Rectal smooth muscle tissue (tissue), 1 donor: ENCODE data around the gene GRID2IP.
A peak's percentile ranks its signal among the peaks of the same experiment; 100 is the strongest.
"Not testable (repeated sequence)": the region's sequence is repeated elsewhere in the genome, so short reads cannot be mapped to it uniquely, and the experiment has no call there.

Experiments used
- H3K27ac ChIP-seq: one replicate; pipeline ENCODE4 v1.7.0; 2013; ENCODE audit warnings: low read depth, low read length, inconsistent platforms
- H3K27me3 ChIP-seq: one replicate; pipeline ENCODE4 v1.7.0; 2013; ENCODE audit warnings: low read length; ENCODE audit not compliant: control insufficient read depth, insufficient read depth
- H3K36me3 ChIP-seq: one replicate; pipeline ENCODE4 v1.7.0; 2013; ENCODE audit warnings: low read length; ENCODE audit not compliant: control insufficient read depth, insufficient read depth
- H3K4me1 ChIP-seq: one replicate; pipeline ENCODE4 v1.7.0; 2013; ENCODE audit warnings: low read length; ENCODE audit not compliant: control insufficient read depth, insufficient read depth
- H3K4me3 ChIP-seq: one replicate; pipeline ENCODE4 v1.7.0; 2013; ENCODE audit warnings: low read length
- H3K9ac ChIP-seq: one replicate; pipeline ENCODE4 v1.7.0; 2013; ENCODE audit warnings: low read length

Gene GRID2IP

DNA sequence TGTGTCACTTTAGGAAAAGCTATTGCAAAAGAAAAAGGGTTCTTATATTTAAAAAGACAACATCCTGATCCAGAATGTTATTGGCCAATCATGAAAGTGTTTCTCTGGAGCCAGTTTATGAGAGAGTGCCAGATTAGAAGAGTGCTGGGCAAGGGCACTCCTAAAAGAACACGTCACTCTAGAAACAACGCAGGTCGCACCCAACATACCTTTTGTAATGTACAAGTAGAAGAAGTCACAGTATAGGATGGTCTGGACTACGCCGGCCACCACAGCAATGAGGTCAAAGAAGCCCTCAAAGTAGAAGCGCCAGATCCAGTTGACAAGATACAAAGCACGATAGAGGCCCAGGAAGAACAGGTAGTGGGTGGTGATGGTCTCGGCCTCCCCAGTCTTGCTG lies 85.4 kb downstream of the GRID2IP start:
- Histone ChIP-seq H3K36me3 (peaks cover 31% of the 10 kb centered on the region), H3K9ac (no peak overlapping the region), H3K27ac (no peak overlapping the region), H3K4me3 (no peak overlapping the region), H3K27me3 (no peaks in the 10 kb centered on the region), H3K4me1 (no peaks in the 10 kb centered on the region)

DNA sequence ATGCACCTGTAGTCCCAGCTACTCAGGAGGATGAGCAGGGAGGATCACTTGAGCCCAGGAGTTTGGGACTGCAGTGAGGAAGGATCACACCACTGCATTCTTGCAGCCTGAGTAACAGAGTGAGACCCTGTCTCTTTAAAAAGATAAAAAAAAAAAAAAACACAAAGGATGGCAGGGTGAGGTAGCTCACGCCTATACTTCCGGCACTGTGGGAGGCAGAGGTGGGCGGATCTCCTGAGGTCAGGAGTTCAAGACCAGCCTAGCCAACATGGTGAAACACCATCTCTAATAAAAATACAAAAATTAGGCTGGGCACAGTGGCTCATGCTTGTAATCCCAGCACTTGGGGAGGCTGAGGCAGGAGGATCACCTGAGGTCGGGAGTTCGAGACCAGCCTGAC lies 87.7 kb downstream of the GRID2IP start:
- not testable (repeated sequence) for H3K9ac ChIP-seq, H3K4me1 ChIP-seq, H3K27me3 ChIP-seq, H3K27ac ChIP-seq, H3K4me3 ChIP-seq
- H3K36me3 ChIP-seq, result peaks cover 27% of the 10 kb centered on the region

DNA sequence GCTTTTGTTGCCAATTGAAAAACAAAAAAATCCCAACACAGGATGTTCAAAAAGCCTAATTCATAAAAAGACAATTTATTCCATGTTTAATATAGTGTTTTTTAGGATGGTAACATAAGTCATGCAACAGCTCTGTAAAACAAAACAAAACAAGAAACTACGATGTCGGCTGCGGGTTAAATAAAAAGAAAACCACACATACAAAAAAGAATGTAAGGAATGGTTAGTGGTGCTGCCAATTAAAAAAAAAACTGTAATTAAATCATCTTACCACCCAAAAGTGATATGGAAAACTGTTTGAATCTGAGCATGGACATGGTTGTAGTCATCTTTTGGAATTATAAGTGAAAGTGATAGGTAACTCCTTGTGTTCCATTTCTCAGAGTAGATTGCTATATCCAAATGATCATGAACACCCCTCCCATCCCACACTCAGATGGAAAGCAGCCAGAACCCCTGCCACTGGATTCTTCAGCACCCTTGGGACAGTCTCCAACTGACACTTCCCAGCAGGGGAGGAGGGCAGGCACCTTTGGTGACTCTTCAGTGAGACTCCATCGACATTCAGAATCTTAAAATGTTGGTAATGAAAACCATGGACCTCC lies 89.2 kb downstream of the GRID2IP start:
- Histone ChIP-seq H3K9ac (no peak overlapping the region), H3K27ac (no peak overlapping the region), H3K4me1 (no peaks in the 10 kb centered on the region), H3K4me3 (no peak overlapping the region), H3K27me3 (no peaks in the 10 kb centered on the region), H3K36me3 (peaks cover 23% of the 10 kb centered on the region)

DNA sequence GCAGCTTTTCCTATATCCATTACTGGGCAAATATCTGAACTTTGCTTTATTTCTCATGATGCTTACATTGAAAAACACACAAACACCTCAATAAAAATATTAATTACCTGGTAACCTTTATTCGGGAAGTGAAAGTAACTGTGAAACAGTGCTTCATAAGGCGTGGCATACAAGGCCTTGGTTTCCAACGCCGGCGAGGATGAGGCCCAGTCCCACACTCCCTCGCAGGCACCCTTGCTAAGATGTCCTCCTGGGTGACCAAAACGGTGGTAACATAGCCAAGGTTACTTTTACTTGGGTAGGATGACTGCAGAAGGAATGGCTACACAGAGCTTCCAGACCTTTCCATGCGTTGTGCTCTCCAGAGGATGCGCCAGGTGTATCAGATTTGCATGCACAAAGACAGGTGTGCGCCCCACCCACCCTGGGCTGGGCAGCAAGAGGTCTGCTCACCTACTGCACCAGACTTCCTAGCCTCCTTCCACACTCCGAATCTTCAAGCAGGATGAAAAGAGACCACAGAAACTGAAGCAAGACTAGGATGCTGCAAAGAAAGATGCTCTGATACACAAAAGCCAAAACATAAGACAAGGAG lies 90.2 kb downstream of the GRID2IP start:
- Histone ChIP-seq H3K9ac (no peak overlapping the region), H3K4me3 (no peak overlapping the region), H3K27ac (no peak overlapping the region), H3K4me1 (no peaks in the 10 kb centered on the region), H3K27me3 (no peaks in the 10 kb centered on the region), H3K36me3 (peaks cover 14% of the 10 kb centered on the region)

DNA sequence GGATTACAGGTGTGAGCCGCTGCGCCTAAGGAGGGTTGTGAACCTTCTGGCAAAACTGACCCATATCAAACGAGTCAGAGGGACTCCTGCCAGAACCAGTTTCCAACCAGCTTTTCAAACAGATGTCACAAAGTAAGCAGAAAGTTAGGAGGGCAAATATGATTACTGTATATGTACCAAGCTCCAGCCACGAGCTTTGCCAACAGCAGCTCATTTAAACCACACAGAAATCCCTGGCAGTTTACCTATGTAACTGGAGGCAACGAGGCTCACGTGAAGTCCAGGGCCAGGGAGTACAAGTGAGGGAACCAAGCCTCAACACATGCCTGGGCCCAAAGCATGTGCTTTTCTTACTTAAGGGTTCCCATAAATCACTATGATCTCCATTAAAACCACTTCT lies 91.0 kb downstream of the GRID2IP start:
- peaks cover 7% of the 10 kb centered on the region for H3K36me3 ChIP-seq
- no peak overlapping the region for H3K9ac ChIP-seq
- no peaks in the 10 kb centered on the region for H3K4me1 ChIP-seq
- no peak overlapping the region for H3K27ac ChIP-seq
- H3K27me3 ChIP-seq, result no peaks in the 10 kb centered on the region
- H3K4me3 ChIP-seq, result no peak overlapping the region

DNA sequence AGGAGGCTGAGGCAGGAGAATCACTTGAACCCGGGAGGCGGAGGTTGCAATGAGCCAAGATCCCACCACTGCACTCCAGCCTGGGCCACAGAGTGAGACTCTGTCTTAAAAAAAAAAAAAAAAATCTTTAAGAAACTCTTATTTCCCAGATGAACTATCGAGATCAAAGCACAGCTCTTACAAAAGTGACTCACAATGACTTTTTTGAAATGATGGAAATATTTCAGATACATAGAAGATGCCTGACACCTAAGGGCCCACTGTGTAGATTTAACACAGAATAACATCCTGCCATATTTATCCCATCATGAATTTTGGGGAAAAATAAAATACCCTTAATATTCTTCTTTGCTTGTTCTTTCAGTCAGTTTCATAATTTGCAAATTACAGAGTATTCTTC lies 92.6 kb downstream of the GRID2IP start:
- H3K4me3 ChIP-seq, H3K4me1 ChIP-seq, H3K36me3 ChIP-seq, H3K9ac ChIP-seq, H3K27ac ChIP-seq, H3K27me3 ChIP-seq: not testable (repeated sequence)

DNA sequence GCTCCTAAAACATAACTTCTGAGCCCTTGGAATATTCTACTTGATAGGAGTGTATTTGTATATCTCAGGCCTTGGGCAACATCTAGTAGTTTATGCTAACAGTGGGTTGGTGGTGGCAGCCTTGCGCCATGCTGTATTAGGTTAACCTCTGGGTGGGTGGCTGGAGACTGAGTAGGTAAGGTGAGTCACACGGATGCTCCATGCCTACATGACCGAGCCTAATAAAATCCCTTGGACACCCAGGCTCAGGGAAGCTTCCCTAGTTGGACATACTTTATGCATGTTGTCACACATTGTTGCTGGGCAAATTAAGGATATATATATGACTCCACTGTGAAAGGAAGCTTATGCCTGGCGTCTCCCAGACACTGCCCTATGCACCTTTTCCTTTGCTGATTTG lies 97.5 kb downstream of the GRID2IP start:
- Histone ChIP-seq H3K27me3 (no peaks in the 10 kb centered on the region), H3K4me3 (no peak overlapping the region), H3K36me3 (no peaks in the 10 kb centered on the region), H3K9ac (no peak overlapping the region), H3K4me1 (no peaks in the 10 kb centered on the region), H3K27ac (no peak overlapping the region)

DNA sequence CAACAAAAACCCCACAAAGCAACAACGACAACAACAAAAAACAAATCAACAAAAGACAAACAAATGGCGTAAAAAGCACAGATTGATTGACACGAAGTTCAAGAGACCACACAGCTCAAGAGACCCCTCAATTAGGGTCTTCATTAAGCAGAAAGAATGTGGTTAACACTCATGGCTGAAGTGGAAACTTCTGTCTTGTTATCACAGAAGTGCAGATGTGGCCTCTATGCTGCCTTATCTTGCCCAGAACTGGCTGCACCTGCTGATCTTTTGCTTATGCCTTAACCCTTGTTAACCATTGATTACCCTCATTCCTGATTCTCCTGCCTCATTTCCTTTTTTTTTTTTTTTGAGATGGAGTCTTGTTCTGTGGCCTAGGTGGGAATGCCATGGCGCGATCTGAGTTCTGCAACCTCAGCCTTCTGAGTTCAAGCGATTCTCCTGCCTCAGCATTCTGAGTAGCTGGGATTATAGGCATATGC lies 100.0 kb downstream of the GRID2IP start:
- no peak overlapping the region for H3K4me3 ChIP-seq
- H3K9ac ChIP-seq, result no peak overlapping the region
- H3K27ac ChIP-seq, result no peak overlapping the region
- H3K36me3 ChIP-seq, result no peaks in the 10 kb centered on the region
- H3K27me3 ChIP-seq, result no peaks in the 10 kb centered on the region
- no peaks in the 10 kb centered on the region for H3K4me1 ChIP-seq

DNA sequence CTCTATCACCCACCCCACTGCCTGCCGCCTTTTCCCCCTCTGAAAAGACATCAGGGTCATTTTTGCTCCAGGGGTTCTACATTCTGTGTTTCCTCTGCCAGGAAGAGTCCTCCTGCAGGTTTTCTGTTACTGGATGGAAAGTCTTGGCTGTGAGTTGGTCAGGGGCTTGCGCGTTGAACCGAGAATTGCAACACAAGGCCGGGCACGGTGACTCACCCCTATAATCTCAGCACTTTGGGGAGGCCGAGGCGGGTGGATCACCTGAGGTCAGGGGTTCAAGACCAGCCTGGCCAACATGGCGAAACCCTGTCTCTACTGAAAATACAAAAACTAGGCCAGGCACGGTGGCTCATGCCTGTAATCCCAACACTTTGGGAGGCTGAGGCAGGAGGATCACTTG lies 100.7 kb downstream of the GRID2IP start:
- H3K27me3 ChIP-seq, H3K36me3 ChIP-seq, H3K9ac ChIP-seq, H3K4me1 ChIP-seq, H3K4me3 ChIP-seq, H3K27ac ChIP-seq: not testable (repeated sequence)

DNA sequence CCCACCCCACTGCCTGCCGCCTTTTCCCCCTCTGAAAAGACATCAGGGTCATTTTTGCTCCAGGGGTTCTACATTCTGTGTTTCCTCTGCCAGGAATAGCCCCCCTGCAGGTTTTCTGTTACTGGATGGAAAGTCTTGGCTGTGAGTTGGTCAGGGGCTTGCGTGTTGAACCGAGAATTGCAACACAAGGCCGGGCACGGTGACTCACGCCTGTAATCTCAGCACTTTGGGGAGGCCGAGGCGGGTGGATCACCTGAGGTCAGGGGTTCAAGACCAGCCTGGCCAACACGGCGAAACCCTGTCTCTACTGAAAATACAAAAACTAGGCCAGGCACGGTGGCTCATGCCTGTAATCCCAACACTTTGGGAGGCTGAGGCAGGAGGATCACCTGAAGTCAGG lies 101.4 kb downstream of the GRID2IP start:
- H3K27me3 ChIP-seq, H3K4me1 ChIP-seq, H3K27ac ChIP-seq, H3K4me3 ChIP-seq, H3K36me3 ChIP-seq, H3K9ac ChIP-seq: not testable (repeated sequence)

DNA sequence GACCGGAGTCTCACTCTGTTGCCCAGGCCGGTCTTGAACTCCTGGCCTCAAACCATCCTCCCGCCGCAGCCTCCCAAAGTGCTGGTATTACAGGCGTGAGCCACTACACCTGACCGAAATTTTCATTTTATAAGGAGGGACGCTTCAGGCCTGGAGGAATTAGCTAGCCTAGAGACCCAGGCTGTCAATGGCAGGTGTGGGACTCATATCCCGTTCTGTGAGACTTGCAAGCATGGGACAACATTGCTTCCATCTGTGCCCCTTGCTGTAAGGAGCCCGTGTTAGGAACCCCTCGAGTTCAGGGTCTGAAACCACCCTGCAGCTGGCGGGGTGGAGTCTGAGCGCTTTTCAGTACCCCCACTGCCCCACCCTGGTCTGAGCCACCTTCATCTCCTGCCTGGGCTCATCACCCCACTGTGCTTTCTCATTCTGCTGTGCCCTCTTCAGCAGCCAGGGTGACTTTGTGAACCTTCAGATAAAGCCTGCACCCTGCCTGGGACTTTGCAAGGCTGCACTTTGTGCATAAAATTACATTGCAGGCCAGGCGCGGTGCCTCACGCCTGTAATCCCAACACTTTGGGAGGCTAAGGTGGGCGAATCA lies 102.2 kb downstream of the GRID2IP start:
- peaks cover 6% of the 10 kb centered on the region for H3K36me3 ChIP-seq
- no peaks in the 10 kb centered on the region for H3K27me3 ChIP-seq
- H3K4me1 ChIP-seq, result no peaks in the 10 kb centered on the region
- no peak overlapping the region for H3K4me3 ChIP-seq
- no peak overlapping the region for H3K9ac ChIP-seq
- no peak overlapping the region for H3K27ac ChIP-seq

DNA sequence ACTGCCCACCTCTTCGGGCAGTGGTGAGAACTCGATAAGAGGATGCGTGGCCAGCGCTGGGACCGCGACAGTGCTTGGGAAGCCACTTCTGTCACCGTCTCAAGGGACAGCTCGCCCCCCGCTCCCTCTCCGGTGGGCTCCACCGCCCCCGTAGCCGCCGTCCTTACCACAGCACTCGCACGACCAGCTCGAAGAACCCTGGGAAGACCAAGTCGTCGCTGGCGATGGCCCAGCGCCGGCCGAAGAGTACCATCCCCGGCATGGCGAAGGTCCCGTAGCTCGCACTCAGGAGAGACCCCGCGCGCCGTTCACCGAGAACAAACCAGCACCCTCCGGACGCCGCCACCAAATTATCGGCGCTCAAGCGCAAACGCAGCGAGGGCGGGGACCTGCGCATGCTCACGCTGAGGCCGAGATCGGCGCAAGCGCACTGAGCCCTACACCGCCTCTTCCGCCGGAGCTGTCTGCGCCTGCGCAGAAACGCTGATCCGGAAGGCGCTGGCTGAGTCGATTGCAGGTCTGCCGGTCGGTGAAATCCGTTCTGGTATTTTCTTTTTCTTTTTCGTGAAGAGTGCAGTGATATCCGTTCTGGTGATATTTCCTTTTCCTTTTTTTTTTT lies 103.6 kb downstream of the GRID2IP start, which contains the start of gene DAGLB:
DAGLB (minus strand) TSS at position 374 of the 619 bp plus-strand sequence; CDS start at position 262, 112 bp downstream.
- H3K27me3 ChIP-seq, result no peaks in the 10 kb centered on the region
- H3K36me3 ChIP-seq, result peaks cover 6% of the 10 kb centered on the region
- no peaks in the 10 kb centered on the region for H3K4me1 ChIP-seq
- H3K9ac ChIP-seq, result peak within 1 kb of the TSS; percentile 91
- peak within 1 kb of the TSS; percentile 95 for H3K4me3 ChIP-seq
- peak within 1 kb of the TSS; percentile 90 for H3K27ac ChIP-seq
